ENCODE results near the gene TIGIT.
A peak's percentile ranks its signal among the peaks of the same experiment; 100 is the strongest.

TIGIT gene

DNA sequence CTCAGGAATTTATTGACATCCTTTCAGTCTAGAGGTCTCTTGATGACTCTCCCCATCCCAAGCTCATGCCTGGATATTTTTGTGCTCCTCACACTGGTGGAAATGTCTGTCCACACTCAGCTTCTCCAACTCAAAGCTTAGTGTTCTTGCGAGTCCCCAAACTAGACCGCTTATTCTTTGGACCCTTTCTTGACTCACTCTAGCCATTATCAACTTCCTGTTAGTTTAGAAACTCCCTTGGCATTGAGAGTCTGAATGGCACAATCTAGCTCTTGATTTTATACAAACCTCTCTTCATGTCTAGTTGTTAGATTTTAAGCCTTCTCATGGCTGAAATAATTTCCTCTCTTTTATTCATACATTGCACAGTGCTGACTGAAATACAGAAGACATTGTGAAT is 19.6 kb downstream of the TIGIT start:
- DNase-seq (ENCODE audit: low read depth) = no peak

DNA sequence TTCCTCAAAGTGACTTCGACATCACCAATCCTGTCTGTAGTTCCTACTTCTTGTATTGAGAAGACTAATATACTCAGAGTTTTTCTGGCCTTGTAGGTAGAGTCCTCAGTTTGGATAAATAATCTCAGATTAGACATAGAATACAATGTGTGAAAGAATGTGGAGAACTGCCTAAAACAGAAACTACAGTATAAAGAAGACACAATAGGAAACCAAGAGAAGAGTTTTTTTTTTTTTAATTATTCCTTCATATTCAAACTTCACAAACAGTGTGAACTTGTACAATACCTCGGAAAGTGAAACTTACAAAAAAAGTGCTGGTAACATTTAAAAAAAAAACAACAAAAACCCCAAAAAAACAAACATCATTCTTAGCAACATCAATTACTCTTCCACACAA is 20.5 kb downstream of the TIGIT start:
- no peak for DNase-seq (ENCODE audit: low read depth)

DNA sequence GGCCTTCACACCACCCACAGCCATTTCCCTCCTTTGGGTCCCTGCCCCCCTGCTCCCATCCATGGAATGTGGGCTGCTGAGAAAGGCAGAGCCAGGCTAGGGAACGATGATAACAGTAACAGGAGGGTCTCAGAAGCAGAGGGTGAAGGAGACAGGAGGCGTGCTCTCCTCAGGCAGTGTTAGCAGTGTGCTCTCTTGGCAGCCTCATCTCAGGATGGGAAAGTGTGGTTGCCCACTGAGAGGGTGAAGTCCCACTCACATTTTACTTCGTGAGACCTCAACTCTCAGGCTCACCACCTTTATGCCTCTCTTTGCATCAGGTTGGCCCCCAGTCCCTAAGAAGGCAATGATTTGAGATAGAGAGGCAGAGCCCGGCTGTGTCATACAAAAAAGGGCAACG is 24.5 kb downstream of the TIGIT start:
- no peak for DNase-seq (ENCODE audit: low read depth)

DNA sequence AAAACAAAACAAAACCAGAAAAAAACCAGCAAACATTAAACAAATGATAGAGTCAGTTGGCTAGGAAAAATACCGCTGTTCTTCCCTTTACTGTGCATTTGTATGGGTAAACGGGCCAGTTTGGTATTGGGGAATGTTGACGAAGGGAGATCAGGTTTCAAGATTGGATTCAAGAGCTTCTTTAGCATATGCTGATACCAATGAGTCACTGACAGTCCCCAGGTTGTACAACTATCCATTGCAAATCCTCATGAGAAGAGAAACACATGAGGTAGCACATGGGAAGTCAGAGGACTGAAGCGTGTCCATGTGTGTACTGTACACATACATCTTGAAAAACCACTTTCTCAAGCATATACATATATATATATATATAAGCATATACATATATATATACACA is 25.6 kb downstream of the TIGIT start:
- DNase-seq (ENCODE audit: low read depth) = peak; percentile 32

DNA sequence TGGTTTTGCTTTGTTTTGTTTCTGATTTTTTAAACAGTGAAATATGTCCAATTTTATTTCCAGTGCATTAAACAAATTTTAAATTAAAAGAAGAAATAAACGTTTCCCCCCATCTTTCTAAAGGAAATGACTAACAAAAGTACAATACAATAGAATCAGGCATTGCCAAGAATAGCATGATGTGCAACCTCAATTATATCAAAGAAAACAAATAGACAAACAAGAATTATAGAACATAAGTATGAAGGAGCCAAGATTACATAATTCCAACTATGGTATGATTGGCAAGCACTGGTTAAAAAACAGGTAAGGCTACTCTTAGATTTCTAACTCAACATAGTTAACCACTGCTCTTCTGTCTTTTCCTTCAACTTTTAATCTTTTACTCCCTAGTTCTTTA is 26.4 kb downstream of the TIGIT start:
- DNase-seq (ENCODE audit: low read depth) = no peak

DNA sequence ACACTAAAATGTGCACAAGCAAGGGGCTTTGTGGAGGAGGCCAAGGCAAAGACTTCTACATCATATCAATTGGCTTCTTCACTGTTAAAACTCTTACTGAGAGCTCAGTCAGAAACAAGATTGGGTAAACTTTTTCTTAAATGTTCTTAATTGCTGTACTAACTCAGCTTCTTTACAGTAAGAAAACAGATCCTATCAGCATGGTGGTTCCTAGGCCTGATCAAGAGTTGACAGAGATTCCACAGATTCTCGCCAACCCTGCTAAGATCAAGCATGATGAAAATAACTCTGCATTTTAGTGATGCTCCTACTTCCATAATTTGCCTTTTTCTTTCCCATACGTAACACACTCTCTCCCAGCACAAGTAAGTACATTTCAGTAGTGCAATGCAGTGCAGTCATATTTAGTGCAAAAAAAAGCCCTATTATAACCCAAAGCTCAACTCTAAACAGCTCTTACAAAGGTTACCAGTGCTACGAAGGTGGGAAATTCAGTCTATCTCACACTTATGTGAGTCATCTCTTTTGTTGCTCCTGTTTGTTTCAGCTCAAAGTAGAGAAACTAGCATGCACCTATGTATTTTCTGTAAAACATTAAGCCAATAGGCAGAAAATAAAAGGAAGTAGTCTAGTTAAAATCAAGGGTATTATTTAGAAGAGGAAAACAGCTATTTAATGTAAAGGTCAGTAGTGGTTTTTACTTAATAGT is 29.9 kb downstream of the TIGIT start:
- DNase-seq (ENCODE audit: low read depth) = no peak

DNA sequence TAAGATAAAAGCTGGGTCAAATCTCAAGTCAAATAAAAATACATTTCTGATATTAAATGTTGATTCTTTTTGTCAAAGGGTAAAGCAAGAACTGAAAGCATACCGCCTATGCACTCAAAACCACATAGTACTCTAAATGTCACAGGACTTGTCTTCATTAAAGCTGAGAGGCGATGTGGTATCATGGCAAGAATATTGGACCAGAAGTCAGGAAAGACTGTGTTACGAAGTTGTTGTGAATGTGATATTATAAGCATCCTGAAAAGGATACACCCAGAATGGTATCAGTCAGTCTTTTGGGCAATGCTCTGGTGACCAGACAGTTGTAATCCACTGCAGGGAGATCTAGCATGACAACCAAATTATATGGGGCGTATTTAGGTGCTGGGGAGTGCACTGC is 33.8 kb downstream of the TIGIT start:
- no peak for DNase-seq (ENCODE audit: low read depth)

DNA sequence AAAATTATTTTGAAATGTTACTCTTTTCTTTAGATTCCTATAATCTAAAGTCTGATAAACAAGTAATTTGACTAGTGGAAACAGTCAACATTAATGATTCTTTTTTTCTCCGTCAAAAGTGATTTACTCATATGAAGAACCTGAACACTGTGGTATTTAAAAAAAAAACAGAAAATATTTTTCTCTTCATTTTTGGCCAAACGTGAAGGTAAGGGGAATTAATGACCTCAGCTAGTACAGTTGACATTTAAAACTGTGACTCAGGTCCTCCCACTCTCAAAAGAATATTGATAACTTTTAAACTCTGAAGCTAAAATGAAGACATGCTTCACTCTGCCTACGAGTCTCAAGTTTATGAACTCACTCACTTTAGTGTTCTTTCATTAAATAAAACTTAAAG is 34.5 kb downstream of the TIGIT start:
- no peak for DNase-seq (ENCODE audit: low read depth)

DNA sequence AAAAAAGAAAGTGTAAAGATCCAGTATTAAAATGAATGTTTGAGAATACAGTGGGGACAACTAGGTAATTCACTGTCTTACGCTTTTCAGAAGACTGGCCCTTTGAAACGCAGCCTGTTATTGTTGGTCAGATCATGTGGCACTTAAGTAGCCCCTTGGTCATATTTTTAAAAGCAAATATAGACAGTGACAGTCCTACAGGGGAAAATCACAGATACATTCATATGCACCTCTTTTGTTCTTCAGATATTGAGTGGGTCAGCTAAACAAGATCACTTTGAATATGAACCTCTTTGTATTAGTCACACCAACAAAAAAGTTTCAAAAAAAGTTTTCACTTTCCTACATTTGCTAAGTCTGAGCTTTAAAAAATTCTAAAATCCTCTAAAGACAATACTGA is 36.0 kb downstream of the TIGIT start:
- DNase-seq (ENCODE audit: low read depth) = no peak

DNA sequence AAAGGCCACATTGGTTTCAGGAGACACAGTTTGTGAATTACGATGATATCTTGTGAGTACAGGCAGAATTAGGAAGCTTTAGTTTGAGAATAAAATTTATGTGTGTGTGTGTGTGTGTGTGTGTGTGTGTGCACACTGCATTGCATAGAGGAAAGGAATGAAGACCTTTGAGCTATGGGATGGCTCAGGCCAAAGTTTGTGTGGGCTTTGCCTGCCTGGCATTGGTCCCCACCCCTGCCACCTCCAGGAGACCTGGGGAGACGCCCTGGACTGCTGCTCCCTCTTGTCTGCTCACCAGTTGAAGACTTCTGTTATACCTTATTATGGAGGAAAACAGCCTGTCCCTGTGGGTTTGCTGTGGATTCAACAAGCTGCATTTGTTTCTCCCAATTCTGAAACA is 37.2 kb downstream of the TIGIT start:
- DNase-seq (ENCODE audit: low read depth) = no peak

DNA sequence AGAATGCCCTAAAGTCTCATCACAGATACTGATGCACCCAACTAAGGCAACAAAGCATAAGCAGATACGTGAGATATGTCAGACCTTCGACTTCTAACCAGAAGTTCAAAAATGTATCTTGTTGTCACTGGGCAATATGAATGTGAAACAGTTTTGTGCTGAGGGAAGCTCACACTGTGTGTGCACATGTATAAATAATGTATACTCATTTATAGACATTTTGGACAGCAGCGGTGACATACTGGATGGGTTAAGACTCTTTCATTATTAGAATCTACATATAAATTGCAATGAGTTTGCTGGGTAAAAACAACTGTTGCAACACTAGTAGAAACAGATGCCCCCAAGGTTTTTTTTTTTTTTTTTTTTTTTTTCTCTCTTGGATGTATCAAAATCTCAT is 37.9 kb downstream of the TIGIT start:
- no peak for DNase-seq (ENCODE audit: low read depth)

DNA sequence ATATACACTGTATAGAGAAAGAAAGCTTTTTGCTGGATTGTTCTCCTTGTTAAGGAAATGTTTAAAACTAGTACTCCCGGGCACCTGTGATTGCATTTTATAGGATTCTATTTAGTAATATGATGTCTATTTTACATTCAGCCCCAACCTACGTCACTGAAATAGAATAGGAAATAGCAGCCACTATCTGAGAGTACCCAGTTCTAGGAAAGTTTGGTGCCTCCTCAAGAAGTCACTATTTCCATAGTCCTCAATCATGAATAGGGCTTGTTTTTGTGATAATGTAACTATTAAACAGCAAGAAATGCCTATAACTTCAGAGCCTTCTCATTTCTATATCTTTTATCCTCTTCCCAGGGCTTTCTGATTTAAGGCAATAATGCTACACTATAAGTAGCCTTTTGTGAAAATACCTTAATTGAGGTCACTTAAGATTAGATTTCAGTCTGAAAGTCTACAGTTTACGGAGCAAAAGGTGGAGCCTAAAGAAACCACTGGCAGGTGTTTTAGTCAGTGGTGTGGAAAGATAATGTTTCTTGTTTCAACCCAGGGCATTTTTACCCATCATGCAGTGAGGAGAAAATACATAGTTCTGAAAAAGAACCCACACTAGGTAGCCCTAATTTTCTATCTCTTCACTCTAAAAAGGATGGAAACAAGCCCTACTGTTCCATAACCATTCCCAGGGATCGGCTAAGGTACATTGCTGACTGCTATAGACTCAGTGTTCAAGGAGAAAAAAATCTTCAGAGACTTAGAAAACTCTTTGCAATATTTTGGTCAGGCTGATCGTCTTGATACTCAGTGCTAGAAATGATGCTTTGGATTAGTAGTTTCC is 38.7 kb downstream of the TIGIT start:
- no peak for DNase-seq (ENCODE audit: low read depth)

DNA sequence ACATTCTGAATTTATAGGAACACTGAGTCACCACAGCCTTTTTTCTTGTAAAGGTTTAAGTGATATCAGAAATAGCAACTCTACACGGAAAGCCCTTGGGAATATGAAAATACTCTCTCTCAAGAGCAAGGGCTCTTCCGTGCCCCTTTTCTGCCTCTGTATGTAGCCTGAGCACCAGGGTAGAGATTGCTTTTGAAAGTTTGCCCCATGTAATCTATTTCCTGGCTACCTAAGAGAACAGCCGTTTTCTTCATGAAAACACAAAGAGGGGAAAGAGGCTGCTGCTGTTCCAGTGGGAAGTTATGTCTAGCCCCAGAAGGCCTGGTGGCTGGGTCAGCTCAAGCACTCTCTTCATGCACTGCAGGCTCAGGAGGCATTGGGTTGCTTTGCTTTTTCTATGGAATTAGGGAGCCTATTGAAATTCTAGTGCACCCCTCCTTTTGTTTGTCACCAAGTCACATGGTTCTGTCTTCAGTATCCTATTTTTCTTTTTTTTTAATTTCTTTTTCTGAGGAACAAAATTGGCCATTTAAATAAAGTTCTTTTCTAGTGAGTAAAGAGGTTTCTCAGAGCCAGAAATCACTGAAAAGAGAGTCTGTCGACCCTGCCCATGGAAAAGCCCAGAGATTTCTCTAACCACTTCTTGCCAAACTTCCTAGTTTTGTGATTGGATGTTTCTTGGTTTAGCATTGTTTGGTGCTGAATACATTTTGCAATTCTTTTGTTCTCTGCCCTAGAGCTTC is 39.5 kb downstream of the TIGIT start:
- DNase-seq (ENCODE audit: low read depth) = no peak

DNA sequence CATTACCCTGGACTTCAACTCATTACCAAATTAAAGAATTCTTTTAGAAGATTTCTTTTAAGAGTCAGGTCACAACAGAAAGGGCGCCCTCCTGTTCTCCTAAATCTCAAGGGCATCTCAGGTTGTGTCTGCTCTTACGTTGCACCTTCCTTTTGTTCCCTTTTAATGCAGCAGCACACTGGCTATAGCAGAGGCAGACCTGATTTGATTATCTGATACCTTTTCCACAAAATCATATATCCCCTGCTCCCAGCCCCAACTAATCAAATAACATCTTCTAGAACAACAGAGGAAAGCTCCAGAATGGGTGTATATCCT is 40.1 kb downstream of the TIGIT start:
- no peak for DNase-seq (ENCODE audit: low read depth)

DNA sequence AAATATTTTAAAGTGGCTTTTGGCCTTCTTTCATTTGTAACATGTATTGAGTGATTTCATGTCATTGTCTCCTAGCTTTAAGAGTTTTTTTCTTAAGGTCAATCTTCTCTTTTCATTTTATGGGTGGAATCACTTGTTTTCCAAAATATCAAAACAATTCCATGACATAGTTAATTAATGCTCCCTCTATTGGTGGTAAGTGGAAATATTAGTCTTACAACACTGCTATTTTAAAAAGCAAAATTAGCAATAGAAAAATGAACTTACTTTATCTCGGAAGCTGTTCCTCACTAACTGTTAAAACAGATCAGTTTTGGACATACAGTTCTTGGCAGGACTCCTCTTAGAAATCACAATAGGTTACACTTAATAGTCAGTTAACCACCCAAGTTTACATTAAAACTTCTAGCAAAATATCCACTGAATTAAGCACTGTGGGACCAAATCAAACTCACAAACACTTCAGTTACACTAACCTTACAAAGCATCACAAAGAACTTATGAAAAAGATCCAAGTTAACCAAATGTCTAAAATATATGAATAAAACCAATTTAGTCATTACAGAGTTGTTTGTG is 42.4 kb downstream of the TIGIT start:
- DNase-seq (ENCODE audit: low read depth) = no peak

DNA sequence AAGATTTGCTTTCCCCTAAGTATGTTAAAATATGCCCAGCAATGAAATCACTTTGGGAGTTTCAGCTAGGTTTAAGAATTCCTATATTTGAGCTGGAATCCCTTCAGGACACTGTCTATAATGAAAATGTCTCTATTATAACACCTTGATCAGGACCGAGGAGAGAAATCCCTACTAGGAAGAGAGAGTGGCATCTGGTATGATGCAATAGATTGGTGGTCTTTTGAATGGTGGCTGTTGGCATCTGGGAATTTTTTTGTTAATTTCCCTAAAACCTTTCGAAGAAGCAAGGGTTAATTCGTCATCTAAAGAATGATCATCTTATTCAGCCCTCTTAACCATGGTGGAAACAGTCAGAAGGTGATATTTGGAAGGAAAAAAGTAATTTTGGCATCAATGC is 43.0 kb downstream of the TIGIT start:
- DNase-seq (ENCODE audit: low read depth) = no peak

DNA sequence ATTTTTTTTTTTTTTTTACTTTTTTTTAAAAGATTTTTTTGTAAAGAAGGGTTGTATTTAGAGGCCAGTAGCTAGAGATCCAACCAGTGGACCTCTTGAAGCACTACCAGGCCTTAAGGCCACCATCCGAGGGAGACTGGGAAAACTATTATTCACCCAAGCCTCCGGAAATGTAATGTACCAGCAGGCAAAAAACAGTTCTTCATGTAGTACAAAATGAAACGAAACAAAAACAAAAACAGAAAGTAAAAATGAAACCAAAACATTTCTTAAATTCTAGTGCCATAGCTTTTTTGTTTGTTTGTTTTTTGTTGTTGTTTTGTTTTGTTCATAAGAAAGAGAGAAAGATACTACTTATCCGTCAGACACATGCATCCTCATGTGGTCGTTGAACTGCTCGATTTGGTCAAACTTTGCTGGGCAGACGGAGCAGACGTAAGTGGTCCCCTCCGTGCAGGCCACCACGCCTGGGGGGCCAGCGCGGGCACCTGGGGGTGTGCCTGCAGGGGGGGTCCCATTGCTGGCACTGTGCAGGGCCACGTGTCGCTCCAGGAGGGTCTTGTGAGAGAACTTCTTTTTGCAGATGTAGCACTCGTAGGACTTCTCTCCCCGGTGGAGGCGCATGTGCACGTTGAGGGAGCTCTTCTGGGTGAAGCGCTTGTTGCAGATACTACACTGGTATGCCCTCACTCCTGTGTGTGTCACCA is 45.0 kb downstream of the TIGIT start:
- DNase-seq (ENCODE audit: low read depth) = no peak

DNA sequence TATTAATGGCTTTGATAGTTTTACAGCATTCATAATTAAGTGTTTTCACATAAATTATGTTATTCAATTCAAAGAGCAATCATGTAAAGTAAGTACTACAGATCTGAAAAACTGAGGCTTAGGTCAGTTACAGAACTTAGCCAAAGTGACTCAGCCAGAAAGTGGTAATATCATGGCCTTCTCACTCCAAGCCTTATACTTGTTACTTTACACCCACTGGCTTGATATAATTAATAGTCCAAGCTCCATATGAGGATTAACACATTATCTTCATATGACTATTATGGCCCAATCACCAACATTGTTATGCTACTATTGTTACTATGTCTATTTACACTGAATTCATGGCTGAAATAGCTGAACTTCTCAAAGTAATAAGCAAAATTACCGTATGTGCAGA is 50.7 kb downstream of the TIGIT start:
- DNase-seq (ENCODE audit: low read depth) = no peak

DNA sequence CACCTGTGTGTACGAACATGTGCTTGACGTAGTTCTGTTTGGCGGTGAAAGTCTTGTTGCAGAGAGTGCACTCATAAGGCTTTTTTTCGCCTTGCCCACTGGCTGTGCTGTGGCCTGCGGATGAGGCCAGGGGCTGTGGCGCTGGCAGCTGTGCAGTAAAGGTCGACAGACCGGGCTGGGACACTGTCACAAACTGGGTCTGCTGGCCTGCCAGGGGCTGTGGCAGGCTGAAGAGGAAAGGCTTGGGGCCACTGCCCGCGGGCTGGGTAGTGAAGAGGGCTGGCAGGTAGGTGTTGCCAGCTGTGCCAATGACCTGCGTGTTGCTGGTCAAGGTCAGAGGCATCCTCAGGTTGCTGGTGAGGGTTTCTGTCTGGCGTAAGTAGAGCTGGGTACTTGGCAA is 56.4 kb downstream of the TIGIT start:
- no peak for DNase-seq (ENCODE audit: low read depth)

DNA sequence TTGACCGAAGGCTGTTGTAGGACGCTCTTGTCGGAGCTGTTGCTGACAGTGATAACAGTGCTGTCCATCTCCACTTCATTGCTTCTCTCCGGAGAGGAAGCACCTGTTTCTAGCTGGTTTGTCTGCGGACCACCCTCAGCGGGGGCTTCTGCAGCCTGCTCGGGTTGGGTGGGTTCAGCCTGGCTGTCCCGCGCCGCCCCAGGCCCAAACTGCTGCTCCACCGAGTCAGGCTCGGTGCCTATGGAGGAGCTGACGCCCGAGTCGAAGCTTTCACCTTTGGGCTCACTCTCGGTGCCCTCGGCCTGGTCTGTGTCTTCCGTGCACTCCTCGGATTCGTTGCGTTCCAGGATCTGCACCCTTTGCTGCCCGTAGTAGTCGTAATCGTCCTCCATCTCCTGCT is 56.9 kb downstream of the TIGIT start:
- no peak for DNase-seq (ENCODE audit: low read depth)

DNA sequence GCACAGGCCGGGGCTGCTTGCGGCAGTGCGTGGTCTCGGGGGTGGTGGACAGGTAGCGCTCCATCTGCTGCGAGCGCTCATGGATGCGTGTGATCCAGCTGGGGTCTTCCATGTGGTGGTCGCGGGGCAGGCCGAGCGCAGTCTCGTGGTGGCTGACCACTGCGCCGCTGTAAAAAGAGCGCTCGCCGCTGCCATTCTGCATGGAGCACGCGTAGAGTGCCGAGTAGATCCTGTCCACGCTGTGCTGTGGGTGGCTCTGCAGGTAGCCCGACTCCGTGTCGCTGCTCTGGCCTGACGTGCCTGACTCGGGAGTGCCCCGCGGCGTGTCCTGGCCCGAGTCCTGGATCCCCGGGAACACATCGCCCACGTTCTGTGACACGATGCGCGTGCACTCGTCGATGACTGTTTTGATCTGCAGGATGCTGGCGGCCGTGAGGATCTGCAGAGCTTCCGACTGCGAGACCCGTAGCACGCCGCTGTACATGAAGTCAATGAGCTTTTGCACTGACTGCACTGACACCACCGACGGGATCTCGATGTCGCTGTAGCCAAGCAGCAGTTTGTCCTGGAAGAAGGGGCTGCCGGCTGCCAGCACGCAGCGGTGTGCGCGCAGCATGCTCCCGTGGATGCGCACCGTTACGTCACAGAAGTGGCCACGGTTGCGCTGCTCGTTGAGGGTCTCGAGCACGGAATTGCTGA is 57.4 kb downstream of the TIGIT start:
- DNase-seq (ENCODE audit: low read depth) = no peak

DNA sequence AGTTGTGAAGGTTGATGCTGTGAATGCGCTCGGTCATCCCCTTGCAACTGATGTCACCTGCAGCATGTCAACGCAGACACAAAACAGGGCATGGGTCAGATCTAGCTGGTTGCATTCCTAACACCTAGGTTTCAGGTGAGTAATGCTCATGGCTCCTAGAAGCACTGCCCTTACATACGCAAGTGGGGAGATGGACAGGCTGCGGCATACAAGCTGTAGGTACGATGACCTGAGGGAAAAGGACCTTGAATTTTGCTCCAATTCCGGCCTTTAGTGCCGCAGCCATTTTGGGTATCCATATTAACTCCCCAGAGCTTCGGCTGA is 58.0 kb downstream of the TIGIT start:
- no peak for DNase-seq (ENCODE audit: low read depth)

All from GM04503 (cell line).